Stimulated activated CD8-positive, alpha-beta memory T cell treated with anti-CD3 and anti-CD28 coated beads, Interleukin-4, amount 100 ng/mL, for 24 hours (primary cell): Measurements from ENCODE around the gene TARBP2.
"Not testable (repeated sequence)": the region's sequence is repeated elsewhere in the genome, so short reads cannot be mapped to it uniquely, and the experiment has no call there.

Experiments
- DNase-seq: peaks from one replicate; pipeline ENCODE4 v3.0.0-alpha.2; 2020; ENCODE audit warnings: low read depth

The TARBP2 gene

DNA sequence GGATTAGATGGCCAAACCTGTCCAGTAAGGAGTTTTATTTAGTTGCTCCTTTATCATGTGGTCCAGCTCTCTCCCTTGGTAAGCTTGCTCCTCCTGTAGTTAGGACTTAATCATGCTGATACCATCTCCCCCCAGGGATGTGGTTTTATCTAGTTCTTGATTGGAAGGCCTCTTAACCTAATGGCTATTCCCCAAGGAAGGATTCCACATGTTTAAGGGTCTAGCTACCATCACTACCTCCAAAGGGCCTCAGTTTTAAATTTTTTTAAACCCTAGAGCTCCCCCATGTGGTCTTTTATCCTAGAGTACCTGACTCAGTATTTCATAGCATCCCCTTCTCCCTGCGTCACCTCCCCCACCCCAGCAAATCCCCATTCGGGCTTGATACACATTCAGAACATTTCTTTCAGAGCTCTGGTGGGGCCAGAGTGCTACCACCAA, 24.3 kb upstream of the TARBP2 start:
- no peak for DNase-seq

DNA sequence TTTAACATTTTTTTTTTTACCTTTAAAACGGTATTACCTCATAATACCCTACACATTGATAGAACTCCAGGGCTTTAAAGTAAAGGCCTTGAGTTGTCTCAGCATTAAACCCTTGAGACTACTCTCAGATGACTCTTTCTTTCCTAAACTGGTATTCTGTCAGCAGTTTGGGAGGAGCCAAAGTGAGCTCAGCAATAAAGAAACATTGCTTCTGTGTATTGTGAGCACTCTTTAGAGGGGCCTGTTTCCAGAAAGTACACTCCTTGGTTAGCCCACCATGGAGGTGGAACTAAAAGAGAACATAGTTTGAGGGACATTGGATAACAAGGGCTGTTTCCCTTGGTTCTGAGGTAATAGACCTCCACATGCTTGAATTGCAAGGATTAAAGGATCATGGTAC, 22.2 kb upstream of the TARBP2 start:
- DNase-seq: no peak

DNA sequence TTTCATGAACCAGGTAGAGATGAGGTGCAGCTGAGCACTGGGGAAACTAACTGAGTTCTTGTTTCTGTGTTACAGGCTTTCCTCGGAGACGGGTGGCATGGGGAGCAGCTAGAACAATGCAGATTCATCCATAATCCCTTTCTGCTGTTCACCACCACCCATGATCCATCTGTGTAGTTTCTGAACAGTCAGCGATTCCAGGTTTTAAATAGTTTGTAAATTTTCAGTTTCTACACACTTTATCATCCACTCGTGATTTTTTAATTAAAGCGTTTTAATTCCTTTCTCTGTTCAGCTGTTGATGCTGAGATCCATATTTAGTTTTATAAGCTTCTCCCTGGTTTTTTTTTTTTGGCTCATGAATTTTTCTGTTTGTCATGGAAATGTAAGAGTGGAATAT, 21.8 kb upstream of the TARBP2 start:
- DNase-seq: no peak

DNA sequence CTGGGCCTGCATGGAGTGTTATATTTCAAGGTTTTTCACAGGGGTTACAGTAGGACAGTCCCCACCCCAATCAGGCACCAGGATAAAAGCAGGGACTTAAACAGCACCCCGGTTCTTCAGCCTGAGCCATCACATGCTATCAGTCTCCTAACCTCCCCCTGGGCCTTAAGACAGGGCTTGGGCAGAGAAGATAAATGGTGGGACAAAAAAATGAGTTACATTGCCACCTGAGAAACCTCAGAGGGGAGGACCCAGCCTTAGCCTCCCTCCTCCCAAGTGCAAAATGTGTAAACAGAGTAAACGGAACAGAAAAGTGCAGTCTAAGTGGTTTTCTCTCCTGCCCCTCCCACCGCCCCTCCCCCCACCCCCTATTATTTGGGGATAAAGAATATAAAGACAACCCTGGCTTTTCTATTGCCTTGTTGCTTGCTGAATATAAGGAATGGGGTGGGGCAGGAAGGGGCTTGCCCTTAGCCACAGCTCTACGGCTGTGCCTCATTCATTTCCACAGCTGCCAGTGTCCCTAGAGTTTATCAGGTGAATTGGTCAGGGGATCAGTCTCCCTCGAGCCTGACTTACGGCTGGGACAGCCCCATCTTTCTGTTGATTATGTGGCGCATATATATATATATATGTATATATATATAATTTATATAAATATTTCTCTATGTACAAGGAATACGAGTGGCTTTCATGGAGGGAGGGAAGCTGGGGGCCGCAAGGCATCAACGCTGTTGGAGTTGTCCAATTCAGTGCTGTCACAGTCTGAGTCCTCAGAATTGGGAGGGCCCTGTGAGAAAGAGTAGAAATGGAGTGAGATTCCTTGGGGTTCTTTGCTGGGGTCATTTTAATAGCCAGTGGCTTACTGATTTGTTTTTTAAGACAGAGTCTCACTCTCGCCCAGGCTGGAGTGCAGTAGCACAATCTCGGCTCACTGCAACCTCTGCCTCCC, 20.3 kb upstream of the TARBP2 start:
- no peak for DNase-seq

DNA sequence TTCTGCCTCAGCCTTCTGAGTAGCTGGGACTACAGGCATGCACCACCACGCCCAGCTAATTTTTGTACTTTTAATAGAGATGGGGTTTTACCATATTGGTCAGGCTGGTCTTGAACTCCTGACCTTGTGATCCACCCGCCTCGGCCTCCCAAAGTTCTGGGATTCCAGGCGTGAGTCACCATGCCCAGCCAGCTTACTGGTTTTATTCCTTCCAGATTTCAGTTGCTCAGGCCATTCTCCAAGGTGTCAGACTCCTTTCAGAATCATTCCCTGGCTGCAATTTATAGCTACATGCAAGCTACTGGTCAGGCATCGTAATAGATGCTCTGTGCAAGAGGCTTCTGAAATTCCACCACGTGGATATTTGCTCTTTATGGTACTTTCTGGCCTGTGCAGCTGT, 19.6 kb upstream of the TARBP2 start:
- not testable (repeated sequence) for DNase-seq

DNA sequence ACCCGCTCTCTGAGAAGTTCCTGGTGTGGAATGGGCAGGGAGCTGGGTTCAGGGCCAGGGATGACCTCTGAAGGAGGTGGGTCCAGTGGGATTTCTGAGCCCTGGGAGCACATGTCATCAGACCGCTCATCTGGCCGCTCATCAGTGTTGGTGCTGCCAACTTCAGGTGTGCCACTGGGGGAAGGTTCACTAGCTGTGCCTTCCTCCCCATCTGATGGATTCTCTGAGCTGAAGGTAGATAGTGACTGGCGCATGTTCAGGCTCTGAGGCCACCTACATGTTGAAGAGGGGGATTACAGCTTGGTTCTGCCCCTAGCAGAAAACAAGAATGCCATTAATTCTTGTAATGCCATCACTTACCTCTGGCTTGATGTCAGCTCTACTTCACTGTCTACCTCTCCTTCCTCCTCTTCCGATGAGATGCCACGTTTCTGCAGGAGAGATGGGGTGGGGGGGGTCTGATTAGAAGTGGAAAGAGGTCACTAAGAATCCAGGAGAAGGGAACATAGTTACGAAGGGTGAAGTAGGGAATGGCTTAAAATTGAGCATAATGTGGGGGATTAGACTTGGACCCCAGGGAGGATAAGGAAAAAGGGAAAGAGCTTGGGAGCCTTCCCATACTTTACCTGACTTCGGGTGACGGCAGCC, 19.0 kb upstream of the TARBP2 start:
- no peak for DNase-seq

DNA sequence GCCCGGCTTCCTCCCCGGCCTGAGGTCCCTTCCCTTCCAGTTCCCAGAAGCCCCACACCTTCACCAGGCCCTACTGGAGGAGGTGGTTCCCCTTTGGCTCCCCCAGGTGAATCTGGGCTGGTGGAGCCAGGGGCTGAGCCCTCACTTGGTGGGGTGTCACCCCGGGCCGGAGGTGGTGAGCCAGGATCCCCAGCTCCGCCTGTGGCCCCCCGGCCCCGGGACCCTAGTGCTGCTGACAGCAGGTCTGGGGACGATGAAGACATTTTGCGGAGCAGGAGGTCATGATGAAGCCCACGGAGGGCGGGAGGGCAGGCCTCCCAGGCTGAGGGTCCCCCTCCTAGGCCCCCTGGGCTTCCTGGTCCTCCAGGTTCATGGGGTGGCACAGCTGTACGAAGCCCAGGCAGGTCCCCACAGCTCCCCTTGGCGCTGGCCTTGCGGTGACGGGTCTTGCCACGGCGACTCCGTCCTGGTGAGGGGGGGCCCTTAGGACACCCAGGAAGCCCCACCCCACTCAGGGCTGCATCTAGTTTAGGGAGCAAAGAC, 18.4 kb upstream of the TARBP2 start:
- no peak for DNase-seq

DNA sequence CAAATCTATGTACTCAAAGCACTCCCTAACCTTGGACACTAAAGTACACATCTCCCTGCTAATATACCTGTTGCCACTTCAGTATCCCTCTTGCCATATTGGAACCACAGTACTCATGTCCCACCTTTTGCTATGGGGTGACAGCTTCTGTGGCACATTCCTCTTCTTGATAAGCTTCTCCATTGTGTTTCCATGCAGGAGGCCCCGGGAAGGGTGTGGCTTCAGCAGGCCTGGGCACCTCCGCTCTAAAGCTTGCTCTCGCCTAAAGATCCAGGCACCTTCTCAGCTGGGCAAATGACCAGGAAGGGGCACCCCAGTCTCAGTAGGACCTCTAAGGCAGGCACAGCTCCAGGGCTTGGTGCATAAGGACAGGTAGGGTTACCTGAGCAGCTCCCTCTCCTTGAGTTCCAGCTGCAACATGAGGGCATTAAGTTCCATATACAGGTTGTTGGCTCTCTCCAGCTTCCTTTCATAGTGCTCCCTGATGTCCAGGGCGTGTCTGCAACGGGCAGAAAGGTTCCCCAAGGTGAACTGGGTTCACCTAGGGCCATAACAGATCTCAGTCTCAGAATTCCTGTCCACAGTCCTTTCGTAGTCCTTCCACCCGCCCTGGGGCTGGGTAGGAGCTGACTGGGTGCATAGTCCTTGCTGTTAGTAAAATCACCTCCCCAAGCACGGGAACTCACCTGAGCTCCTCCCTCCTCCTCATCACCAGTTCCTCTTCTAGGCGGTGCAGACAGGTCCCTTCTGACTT, 17.7 kb upstream of the TARBP2 start:
- no peak for DNase-seq

DNA sequence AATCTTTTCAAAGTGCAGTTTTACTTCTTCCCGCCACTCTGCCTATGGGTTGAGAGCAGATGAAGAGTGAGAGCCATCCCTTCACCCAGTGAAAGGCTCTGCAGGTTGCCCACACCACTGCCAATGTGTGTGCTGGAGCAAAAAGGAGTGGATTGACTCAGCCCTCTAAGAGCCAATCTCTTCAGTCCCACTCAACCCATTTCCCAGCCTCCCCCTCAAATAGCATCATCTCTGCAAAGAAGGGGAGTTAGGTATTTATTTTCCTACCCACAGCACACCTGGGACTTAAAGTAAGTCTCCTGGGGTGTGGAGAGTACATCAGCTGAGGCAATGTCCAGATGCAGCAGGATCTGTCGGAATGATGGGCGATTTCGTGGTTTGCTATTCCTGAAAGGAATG, 17.1 kb upstream of the TARBP2 start:
- DNase-seq: no peak

DNA sequence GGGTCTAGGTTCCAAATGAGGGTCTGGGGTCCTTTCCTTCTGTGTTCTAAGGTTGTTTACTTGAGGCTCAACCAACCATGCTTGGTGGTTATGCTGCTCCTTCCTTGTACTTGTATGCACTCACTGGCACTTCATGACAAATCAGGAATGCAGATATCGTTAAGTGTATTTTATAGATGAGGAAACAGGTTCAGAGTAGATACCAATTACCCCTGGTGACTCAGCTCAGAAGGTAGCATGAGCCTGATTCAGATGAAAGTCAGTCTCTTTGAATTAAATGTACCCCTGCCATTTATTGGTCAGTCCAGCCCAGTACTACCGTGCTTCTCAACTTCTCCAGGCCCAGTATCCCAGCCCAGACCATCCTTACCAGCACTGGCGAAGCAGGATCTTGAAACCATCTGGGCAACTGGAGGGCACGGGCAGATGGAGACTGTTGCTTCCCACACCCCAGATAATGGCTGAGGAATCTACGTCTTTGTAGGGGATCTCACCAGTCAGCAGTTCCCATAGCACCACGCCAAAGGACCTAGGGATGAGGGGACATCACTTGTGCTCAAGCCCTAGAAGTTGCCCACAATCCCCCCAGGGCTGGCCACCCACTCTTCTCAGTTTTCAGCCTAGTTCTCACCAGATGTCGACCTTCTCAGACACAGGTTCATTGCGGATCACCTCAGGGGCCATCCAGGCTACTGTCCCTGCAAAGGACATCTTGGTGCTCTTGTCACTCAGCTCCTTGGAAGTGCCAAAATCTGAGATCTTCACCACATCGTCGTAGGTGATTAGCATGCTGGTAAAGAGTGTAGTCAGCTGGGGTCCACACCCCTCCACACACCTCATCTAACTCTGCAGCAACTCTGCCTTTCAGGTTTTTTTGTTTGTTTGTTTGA, 16.2 kb upstream of the TARBP2 start:
- no peak for DNase-seq

DNA sequence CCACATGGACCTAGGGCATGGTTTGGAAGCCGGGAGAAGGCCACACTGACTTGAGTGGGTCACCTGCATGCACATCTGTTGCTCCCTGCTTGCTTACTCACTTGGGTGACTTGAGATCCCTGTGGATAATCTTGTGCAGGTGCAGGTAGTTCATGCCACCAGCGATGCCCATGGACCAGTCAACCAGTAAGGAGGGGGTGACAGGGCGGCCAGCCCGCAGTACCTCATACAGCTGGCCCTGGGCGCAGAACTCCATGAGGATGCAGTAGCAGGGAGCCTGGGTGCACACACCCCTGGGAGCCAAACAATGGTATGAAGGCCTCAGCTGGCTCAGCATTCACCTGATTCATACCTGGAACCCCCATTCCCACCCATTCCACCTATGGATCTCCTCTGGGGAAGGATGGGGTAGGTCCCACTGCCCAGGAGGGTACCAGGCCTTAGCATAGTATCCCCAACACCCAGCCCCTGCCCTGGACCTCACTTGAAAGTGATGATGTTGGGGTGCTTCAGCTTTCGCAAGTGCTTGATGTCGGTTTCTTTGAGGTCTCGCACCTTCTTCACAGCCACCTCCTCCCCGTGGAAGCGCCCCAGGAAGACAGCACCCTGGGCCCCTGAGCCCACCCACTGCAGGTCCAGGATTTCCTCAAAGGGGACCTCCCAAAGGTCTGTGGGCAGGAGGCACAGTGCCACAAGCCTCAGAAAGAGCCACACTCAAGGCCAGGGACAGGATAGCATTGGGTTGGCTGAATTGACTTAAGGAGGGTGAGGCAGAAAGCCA, 14.9 kb upstream of the TARBP2 start:
- DNase-seq: no peak

DNA sequence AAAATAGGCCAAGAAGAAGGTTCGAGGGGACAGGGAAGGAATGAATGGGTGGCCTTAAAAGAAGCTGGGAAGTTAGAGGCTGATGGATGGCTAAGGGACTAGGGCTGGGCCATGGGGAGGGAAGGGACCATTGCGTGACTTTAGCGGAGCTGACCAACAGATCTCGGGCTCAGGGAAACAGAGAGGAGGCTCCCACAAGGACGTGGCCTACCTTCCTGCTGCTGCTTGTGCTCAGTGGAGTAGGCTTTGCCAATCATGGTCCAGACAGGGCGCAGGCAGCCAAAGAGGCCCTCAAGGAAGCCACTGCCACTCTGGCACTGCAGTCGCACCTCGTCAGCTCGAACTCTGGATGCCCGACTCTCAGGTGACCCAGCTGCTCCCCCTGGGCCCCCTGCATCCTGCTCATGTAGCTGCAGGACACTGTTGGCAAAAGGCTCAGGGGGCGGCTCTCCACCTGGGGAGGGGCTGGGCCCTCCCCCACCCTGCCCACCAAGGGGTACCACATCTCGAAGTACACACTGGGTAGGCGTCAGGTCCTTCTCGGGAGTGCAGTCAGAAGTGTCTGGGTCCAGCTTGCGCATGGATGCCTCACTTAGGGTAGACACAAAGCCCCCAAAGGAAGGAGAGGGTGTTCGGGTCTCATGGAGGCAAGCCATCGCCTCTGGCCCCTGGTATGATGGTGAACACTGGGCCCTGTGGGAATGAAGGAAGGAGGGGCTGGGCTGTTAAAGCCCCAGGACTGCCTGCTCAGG, 14.2 kb upstream of the TARBP2 start:
- DNase-seq: no peak

DNA sequence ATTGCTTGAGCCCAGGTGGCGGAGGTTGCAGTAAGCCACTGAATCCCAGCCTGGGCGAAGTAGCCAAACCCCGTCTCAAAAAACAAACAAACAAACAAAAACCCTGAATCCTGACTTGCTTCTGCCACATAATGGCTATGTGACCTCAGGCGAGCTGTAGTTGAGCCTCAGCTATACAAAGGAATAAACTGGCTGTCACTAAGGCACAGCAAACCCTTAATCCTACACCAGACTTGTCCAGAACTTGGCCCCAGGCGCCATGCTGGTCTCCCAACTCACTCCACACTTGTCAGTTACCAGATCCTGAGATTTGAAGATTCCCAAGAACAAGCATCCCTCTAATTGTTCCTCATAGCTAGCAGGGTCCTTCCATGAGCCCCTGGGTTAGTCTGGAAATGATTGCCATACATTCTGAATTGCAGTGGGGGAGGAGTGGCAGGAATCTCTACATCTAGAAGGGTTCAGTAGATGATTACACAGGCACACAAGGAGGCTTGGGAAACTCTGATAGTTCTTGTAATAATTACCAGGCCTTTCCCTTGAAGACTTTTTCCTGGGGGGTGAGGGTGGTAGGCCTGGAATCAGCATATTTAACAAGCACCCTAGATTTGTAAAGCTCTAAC, 11.7 kb upstream of the TARBP2 start:
- no peak for DNase-seq

DNA sequence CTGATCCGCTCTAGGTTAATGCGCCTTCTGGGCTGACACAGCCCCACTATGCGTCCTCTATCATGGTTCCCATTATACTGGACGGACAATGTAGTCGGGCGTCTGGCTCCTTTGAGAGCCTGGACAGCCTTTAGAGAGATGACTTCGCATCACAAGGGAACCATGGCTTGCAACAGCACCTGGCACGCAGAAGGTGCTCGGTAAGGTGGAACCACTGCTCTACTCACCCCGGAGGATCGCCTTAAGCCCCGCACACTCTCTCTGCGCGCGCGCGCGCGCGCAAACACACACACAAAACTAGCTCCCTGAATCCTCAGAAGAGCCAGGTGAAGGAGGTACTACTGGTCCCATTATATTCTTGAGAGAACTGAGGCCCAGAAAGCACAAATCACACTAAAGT, 8.9 kb upstream of the TARBP2 start:
- no peak for DNase-seq

DNA sequence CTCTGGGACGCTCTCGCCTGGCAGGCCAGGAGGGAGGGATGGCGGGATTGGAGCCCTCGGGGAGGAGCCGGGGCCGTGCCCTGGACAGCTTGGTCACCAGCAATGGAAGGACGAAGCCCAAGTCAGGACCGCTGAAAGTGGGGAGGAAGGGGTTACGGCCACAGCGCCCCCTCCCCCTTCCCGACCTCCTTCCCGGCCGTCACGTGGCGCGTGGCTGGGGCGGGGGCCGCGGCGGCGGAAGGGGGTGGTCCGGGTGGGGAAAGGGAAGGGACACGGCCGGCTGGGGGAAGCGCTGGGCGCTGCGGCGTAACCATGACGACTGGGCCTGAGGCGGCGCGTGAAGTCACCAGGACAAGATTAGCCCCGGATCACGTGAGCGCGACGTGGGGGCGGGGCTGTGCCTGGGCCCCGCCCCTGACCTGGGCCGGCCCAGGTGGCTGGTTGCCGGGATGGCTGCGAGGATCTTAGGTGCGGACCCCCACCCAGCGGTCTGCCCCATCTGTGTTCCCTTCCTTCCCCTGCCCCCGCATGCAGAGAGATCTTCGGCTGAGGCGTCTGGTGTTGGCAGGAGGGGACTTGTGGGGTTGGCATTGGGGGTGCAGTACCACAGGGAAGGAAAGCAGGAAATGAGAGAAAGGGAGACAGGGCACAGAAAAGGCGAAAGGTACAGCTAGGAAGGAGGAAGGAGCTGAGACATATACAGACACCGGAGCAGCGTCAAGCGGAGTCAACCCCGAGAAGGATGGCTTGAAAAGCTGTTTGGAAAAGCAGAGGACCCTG, 8.1 kb upstream of the TARBP2 start:
- peak; percentile 81 for DNase-seq

DNA sequence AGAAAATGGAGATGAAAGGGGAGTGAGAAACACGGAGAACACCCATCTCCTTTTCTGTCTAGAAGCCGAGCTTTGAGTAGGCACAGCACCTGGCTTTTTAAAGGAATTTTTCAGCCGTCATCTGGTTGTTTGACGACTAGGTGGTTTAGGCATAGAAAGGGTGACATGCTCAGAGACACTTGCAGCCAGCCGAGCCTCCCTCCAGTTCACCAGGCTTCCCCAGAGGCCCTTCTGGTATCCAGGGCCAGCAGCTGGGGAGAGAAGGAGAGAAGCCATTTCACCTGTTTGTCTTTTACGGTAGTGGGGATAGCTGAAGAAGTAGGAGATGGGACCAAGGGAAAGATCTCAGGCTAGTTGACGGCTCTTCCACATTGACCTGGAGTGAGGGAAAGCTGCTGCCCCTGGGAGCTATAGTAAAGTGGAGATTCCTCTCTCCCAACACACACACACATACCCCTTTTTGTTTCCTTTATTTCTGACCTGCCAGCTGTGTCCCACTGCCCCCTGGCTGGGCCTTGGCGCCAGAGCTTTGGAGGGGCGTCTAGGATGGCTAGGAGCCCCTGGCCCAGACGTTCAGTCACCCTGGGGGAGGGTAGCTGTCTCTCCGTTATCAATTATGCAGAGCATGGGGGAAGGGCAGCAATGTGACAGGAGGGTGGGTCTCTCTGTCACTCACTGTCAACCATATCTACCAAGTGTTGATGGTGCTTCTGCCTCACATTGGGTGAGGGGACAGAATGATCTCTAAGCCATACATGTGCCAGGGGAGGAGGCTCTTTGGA, 7.3 kb upstream of the TARBP2 start:
- no peak for DNase-seq

DNA sequence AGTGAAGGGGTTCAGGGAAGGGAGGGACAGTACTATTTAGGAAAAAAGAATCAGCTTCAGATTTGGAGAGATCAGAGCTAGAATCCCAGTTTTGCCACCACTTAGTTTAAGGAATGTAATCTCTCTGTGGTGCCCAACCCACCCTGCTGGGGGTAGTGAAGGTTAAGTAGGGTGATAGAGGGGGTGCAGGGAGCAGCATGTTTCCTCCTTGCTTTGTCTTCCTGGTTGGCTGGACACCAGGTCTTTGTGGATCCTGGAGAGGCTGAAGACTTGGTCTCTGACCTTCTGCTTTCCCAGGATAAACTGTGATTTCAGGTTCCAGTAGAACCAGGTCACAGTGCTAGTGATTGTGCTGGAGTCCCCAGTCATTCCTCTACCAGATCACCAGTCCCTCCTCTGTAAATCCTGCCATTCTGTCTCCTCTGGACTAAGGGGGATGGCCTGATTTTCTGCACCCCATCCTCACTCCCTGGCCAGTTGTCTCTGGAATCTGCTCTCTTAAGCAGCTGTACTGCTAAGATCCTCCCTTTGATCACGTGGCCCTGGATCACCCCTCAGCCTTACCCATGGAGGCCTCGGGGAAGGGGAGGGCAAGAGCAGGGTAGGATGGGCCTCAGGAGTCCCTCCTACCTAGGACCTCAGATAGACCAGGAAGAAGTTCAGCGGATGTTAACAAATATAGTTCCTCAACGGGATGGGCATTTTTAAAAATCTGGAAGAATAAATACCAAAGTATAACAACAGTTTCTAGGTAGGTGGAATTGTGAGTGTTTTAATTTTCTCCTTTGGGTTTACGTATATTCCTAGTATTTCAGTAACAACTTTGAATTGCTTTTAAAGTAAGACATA, 5.0 kb upstream of the TARBP2 start:
- DNase-seq: no peak
